Putamen (tissue), 1 donor: Measurements from ENCODE around the gene FLACC1.
A peak's percentile ranks its signal among the peaks of the same experiment; 100 is the strongest.

Experiments
- DNase-seq: peaks from one replicate; pipeline ENCODE4 v3.0.0-alpha.2; 2016; ENCODE audit warnings: low spot score

Gene FLACC1

GRCh38 chr2:201254081-201254730, 102.9 kb downstream of the FLACC1 start:
- no peak for DNase-seq

GRCh38 chr2:201250741-201251140, 106.4 kb downstream of the FLACC1 start:
- no peak for DNase-seq

GRCh38 chr2:201249889-201250288, 107.3 kb downstream of the FLACC1 start:
- DNase-seq: no peak

- no peak for DNase-seq
Observed at GRCh38 chr2:201248288-201248844, 108.8 kb downstream of the FLACC1 start.

GRCh38 chr2:201246280-201246679, 110.9 kb downstream of the FLACC1 start:
- DNase-seq: no peak

GRCh38 chr2:201244829-201245228, 112.3 kb downstream of the FLACC1 start:
- DNase-seq: no peak

- no peak for DNase-seq
Observed at GRCh38 chr2:201242571-201243277, 114.4 kb downstream of the FLACC1 start.

GRCh38 chr2:201239167-201239935, 117.8 kb downstream of the FLACC1 start:
- DNase-seq: peak; percentile 15
